ENCODE measurements around the gene ZNF619.
A peak's percentile ranks its signal among the peaks of the same experiment; 100 is the strongest.

The ZNF619 gene

GRCh38 chr3:40451551-40451950, 25.4 kb upstream of the ZNF619 start:
- DNase-seq (ENCODE audit: extremely low spot score), result no peak
- no peak for TF ChIP-seq CTCF (IDR thresholded peaks at IDR 0.05; ENCODE audit: control extremely low read depth, extremely low read depth, low read depth, missing control alignments)
- ChIA-PET POLR2A (interaction anchor here (0.5 to 0.8 kb wide), 2 partner anchors 211 to 1042 kb away, joined by 3 to 4 read pairs; no protein-coding TSS in a partner anchor), CTCF (no interaction called here)

- TF ChIP-seq CTCF (IDR thresholded peaks at IDR 0.05; ENCODE audit: control extremely low read depth, extremely low read depth, low read depth, missing control alignments), result no peak
- ChIA-PET CTCF (no interaction called here), POLR2A (interaction anchor here (0.5 to 0.8 kb wide), 3 partner anchors 10 to 1042 kb away, joined by 3 to 5 read pairs (median 4); no protein-coding TSS in a partner anchor)
- DNase-seq (ENCODE audit: extremely low spot score), result no peak
These were observed 24.9 kb upstream of the ZNF619 start for GRCh38 chr3:40452057-40452456.

- DNase-seq (ENCODE audit: extremely low spot score), result no peak
- POLR2A ChIA-PET, result interaction anchor here (0.6 to 1.1 kb wide), 2 partner anchors 10 to 747 kb away, joined by 5 to 9 read pairs; partner anchors contain the start of gene CTNNB1
- TF ChIP-seq CTCF (IDR thresholded peaks at IDR 0.05; ENCODE audit: control extremely low read depth, extremely low read depth, low read depth, missing control alignments), result no peak
- CTCF ChIA-PET, result interaction anchor here (1.8 kb wide), 1 partner anchor 10 kb away, joined by 3 read pairs; no protein-coding TSS in a partner anchor
These were observed 24.4 kb upstream of the ZNF619 start for GRCh38 chr3:40452562-40452875.

- peak; percentile 96 for DNase-seq (ENCODE audit: extremely low spot score)
- no peak for TF ChIP-seq CTCF (IDR thresholded peaks at IDR 0.05; ENCODE audit: control extremely low read depth, extremely low read depth, low read depth, missing control alignments)
- ChIA-PET CTCF (interaction anchor here (0.9 to 1.8 kb wide), 3 partner anchors 10 to 144 kb away, joined by 3 read pairs; partner anchors contain the start of gene ZNF620), POLR2A (interaction anchor here (1.1 kb wide), 1 partner anchor 746 kb away, joined by 9 read pairs; the partner anchor contains the start of gene CTNNB1)
These were observed 23.8 kb upstream of the ZNF619 start for GRCh38 chr3:40452876-40453730.

- DNase-seq (ENCODE audit: extremely low spot score), result no peak
- ChIA-PET POLR2A (no interaction called here), CTCF (interaction anchor here (0.8 to 1.8 kb wide), 4 partner anchors 10 to 145 kb away, joined by 3 read pairs; partner anchors contain the start of gene ZNF620)
- TF ChIP-seq CTCF (IDR thresholded peaks at IDR 0.05; ENCODE audit: control extremely low read depth, extremely low read depth, low read depth, missing control alignments), result no peak
These were observed 23.0 kb upstream of the ZNF619 start for GRCh38 chr3:40453933-40454332.

GRCh38 chr3:40455328-40455727, 21.6 kb upstream of the ZNF619 start:
- DNase-seq (ENCODE audit: extremely low spot score), result no peak
- CTCF ChIA-PET, result no interaction called here
- POLR2A ChIA-PET, result no interaction called here
- no peak for TF ChIP-seq CTCF (IDR thresholded peaks at IDR 0.05; ENCODE audit: control extremely low read depth, extremely low read depth, low read depth, missing control alignments)

Data from GM10248 (cell line).